HG03565 (cell line): ENCODE data around the gene PTPN7.
"Not testable (repeated sequence)": the region's sequence is repeated elsewhere in the genome, so short reads cannot be mapped to it uniquely, and the experiment has no call there.

Experiments used
- ATAC-seq: cut with Tn5 transposase; IDR thresholded peaks from one replicate; pipeline ENCODE4 v1.9.1; 2021; ENCODE audit warnings: mild to moderate bottlenecking, moderate library complexity; ENCODE audit not compliant: unreplicated experiment

The PTPN7 gene

DNA sequence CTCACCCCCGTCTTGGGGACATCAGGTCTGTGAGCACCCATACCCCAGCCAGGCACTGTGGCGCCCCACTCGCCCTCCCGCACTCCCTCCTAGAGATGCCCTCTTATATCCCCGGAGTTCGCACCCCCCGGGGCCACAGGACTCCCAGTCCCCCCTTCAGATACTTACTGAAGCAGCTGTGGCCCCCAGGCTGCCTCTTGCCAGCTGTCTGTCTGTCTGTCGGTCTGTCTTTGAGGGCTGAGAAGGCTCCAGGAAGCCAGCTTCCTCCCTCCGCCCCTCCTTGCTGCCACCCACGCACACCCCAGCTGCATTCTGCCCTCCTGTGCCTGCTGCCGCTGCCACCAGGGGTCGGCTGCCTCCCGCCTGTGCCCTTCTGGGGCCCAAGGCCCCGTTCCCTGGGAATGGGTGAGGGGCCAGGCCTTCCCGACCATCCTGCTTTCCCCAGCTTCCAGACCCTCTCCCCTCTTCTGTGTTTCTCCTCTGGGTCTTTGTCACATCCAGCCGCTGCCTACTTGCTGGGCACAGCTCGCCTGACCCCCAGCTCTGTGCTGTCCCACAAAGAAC is at the start of gene PTPN7:
PTPN7 (minus strand) TSS at position 226 of the 564 bp plus-strand sequence. CDS start 1,200 bp downstream, outside the sequence.
- ATAC-seq = no peak

DNA sequence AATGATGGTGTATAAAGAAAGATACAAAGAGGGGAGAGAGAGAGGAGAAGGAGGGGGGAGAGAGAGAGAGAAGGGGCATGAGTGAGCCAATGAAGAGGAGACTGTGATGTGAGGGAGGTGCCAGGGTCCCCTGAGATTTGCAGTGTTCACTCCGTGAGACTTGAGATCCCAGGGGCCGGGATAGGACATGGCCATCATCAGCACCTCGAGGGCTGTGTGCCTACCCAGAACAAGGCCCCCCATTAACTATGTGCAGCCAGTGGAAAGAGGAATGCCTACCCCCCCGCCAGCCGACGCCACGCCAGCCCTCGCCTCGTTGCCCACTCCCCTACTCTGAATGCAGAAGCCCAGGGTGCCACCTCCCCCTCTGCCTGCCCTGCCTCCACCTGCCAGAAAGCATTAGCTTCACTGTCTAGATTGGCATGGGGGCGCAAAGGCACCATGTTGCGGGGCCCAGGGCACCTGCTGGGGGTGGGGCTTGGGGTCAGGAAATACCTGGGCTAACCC is 48.0 kb upstream of the PTPN7 start:
- no peak for ATAC-seq

DNA sequence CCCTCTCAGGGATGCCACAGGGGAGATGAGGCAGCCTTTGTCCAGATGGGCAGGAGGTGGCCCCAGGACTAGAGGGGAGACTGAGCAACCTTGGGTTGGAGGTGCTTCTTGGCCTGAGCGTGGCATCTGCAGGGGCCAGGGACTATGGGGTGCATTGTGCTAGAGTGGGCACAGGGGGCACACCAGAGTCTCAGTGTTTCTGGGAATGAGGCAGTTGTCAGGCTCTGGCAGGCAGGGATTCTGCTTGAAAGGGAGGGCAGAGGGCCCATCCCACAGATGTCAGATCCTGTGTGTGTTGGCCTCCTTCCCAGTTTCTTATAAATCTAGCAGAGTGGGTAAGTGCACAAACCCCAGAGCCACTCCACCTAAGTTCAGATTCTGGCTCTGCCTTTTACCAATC is 46.9 kb upstream of the PTPN7 start:
- no peak for ATAC-seq

DNA sequence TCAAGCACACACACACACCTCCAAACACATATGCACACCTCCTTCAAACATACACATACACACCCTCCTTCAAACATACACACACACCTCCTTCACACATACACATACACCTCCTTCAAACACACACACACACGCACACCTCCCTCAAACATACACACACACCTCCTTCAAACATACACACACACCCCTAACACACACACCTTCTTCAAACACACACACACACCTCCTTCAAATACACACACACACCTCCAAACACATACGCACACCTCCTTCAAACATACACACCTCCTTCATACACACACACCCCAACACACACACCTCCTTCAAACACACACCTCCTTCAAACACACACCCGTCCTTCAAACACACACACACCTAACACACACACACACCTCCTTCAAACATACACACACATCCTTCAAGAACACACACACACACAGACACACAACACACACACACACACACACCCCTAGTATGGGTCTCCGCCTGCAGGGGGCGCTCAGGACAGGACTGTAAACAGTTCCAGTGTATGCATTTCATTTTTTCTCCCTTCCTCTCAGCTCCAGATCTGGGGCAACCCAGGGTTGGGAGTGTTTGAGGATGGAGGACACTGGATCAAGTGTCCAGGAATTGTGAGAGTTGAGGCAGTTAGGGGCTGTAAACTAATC is 45.3 kb upstream of the PTPN7 start:
- no peak for ATAC-seq

DNA sequence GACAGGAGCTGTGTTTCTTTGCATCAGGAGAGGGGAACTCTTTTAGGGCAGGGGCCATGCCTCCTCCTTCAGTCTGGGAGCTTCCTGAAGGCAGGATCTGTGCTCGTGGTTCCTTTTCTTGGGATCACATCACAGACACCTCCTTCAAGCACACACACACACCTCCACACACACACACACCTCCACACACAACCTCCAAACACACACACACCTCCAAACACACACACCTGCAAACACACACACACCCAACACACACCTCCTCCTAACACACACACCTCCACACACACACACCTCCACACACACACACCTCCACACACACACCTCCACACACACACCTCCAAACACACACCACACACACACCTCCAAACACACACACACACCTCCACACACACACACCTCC is 43.7 kb upstream of the PTPN7 start:
- ATAC-seq = no peak

DNA sequence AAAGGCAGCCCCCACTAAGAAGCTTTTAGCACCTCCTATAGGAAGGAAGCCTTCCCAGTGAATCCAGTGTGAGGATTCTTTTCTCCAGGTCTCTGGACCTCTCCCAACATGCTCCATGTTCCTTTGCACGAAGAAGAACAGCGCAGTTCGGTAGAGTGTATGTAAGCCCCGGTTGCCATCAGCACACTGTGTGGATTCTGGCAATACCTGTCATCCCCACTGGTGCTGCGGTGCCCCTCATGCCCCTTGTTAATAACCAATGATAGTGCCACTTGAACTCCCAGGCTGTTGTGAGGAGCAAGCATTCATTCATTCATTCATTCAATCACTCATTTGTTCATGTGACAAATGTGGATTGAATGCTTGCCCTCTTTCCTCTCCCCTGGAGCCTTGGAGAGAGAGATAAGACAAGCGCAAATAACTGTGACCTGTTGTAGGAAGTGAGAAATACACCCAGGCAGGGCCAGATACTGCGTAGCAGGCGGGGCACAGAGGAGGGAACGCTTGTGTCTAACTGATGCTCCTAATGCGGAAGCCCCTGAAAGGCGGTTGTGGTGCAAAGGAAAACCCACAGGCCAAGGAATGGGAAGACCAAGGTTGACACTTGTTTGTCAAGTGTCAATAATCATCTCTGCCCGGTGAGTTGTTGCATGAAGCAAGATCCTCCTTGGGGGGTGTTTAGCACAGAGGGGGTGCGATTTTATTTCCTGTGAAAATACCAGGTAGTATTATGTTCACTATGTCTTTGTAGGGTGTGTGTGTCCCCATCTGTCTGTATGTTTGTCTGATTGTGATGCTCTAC is 43.0 kb upstream of the PTPN7 start:
- ATAC-seq = no peak

DNA sequence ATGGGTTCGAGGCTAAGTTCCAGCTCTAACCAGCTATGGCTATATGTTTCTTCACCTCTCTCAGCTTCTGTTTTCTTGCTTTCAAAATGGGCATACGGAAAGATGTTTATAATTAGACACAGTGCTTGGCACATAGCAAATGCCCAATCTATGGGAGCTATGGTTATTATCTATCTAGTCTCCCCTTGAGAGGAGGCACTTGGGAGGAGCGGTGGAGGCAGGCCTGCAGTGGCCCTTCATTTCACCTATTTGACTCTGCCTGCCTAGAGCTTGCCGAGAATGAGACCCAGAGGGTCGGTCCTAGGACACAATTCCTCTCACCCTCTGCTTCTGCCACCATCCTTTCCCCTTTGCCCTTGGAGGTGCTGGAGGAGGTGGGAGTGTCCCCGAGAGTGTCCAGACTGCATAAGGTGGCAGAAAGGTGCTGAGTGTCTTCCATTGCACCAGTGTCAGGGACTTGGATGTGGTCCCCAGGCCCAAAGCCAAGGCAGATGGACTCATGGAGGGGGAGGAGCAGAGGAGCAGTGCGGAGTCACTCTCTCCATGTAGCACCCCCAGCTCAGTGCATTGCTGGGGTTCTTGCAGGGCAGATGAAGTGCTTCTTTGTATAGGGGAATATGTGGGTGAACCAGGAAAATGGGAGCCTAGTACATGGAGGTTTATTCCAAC is 42.2 kb upstream of the PTPN7 start:
- ATAC-seq = no peak

DNA sequence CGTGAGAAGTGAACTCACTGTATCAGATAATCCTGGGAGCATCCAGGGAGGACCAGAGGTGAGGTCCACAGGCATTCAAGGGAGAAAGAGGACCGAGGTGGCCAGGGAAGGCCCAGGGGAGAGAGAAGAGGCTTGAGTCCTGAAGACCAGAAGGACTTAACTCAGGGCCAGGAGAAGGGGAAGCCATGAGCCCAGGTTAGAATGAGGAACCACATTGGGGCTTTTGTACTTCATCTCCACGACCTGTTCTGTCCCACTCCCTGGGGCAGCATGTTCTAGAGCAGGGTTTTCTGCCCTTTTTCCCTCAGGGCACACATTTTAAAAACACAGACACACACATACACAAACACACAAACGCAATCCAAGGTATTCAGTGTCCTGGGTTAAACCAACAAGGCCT is 41.6 kb upstream of the PTPN7 start:
- no peak for ATAC-seq

DNA sequence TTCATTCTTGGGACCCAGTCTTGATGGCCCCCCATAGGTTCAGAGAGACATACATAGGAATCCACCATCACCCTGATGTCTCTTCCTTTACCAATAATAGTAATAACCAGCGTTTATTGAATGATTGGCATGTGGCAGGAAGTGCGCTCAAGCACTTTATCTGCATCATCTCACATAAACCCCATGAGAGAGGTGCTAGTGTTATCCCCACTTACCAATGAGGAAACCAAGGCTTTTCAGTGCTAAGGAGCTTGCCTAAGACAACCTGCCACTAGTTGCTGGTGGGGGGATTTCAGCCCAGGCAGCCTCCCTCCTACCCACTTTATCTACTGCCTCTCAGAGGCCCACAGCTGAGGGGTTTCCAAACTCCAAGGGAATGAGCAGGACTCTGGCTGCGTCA is 40.9 kb upstream of the PTPN7 start:
- ATAC-seq = no peak

DNA sequence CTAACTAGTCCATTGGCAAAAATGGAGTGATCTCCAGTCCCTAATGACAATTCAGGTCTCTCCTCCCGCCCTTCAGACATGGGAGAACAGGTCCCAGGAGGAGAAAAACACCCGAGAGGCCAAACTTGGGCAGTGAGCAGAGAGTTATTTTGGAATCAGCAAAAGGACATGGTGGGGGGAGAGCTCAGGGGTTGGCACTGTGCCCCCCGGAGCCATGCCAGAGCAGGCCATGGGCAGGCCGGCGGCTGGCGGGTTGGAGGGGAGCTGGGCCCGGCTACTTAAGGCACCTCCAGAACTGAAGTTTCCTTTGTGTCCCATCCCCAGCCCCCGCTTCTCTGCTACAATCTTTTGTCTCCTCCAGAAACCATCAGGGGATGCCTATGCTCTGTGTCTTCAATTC is 40.3 kb upstream of the PTPN7 start:
- no peak for ATAC-seq

DNA sequence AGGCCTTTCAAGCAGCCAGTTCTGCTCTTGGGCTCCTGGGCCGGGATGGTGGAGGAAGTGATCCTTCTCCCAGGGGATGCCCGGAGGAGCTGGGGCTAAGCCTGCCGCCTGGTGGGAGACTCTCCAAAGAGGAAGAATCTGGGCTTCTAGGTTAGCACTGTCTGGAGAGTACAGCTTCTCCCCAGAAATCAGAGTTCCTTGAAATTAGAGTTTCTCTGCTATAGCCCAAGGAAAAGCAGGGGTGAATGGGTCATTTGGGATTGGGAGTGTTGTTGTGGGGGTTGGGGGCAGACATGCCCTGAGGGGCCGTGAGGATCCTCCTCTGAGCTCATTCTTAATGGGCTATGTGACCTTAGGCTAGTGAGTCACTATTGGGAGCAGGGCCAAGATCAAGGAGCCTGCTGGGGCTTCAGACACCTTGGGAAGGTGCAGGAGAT is 39.7 kb upstream of the PTPN7 start:
- ATAC-seq = no peak

DNA sequence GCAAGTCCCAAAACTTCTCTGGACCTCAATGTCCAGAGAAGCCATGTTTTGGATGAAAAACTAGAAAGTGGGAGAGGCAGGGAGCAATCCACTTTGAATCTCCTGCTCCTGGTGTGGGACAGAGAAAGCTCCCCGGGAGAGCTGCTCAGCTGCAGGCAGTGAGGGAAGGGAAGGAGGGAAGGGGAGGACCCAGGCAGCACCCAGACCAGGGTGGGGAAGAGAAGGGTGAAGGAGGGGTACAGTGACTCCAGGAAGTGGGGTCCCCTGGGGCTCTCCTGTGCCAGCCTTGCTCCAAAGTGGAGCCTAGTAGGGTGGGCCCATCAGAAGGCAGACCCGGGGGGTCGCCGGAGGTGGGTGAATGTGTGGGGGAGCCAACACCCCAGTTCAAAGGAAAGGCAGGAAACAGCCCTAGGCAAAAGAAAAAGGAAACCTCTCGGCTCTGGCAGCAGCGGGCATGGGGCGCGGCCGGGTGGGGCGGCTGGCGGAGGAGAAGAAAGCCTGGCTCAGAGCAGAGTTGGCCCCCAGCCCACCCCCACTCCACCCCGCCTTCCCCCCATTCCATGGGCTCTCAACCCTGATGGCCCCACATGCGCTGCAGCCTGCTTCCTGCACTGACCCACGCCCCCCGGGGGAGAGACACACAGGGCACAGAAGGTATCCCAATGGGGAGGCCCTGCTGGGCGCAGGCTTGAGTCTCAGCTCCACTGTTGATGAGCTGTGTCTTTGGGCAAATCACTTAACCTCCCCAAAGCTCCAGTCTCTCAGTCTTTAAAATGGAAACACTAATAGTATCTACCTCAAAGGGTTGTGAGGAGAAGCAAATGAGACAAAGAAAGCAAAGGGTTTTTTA is 38.9 kb upstream of the PTPN7 start:
- no peak for ATAC-seq

DNA sequence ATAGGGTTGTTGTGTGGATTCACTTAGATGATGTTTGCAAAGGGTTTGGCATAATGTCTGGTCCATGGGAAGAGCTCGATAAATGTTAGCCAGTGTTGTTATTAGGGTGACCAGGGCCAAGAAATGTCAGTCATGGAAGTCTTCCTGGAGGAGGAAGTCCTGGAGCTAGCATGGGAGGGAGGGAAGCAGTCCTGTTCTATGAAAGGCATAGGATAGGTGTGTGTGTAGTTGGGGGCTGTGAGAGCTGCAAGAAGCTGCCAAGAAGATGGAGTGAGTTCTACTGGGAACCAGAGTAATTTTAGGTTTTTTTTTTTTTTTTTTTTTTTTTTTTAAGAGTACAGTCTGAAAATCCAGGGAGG is 37.9 kb upstream of the PTPN7 start:
- ATAC-seq = no peak

DNA sequence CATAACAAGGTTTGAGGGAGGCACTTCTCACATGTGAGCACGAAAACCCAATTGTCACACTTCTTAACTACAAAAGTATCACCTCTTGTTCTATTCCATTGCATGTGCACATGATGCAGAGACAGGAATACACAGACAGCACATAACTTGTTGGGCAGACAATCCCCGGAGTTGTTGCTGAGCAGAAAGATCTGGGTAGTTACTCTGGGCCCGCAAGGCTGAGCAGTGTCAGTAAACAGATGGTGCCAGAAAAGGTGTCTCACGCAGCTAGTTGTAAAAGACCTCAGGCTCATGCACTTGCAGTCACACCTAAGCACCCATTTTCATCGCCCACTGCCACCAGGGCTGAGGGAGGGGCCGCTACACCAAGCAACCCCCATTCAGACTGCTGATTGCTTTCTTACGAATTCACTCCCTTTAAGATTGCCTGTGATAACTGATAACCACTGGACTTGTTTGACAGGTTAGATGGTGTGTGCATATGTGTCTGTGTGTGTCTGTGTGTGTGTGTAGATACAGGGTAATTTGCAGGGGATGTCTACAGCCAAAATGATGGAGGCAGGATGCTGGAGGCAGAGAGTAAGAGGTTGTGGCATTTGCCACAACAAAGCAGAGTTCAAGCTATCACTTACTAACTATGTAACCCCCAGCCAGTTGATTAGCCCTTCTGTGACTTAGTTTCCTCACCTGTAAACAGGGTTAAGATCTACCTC is 37.4 kb upstream of the PTPN7 start:
- ATAC-seq = no peak

DNA sequence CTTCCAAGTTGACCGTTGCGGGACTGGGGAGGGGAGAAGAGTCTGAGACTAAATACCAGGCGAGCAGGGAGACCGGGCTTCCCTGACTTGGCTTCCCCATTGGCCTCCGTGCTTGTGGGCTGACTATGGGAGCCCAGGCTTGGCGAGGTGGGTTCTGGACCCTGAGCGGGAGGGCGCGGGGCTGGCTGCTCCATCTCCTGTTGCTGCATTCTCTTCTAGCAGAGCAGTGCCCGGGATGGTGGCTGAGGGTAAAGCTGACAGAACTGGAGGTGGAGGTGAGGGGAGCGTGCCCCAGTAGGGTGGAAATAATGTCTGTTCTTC is 33.9 kb upstream of the PTPN7 start:
- no peak for ATAC-seq

DNA sequence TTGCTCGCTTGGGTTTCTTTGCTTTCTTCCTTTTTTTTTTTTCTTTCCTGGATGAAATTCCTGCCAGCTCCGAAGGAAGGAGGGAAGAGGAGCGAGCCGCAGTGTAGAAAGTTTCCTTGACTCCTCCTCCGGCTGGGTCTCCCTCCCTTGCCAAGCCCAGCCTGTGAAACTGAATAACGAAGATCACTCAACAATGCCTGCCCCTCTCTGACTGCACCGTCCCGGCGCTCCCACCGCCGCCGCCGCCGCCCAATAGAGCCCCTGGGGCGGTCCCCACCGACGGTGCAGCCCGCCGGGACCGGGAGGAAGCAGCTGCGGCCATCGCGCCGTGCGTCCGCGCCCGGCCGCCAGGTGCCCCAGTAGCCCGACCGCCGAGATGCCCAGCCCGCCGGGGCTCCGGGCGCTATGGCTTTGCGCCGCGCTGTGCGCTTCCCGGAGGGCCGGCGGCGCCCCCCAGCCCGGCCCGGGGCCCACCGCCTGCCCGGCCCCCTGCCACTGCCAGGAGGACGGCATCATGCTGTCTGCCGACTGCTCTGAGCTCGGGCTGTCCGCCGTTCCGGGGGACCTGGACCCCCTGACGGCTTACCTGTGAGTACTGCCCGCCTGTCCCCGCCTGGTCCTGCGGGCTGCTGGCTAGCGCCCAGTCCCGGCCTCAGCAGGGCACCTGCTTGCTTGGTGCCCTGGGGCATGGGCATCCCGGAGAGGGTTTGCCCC is 33.4 kb upstream of the PTPN7 start, which contains the start of gene LGR6:
LGR6 (plus strand) TSS at position 186 of the 714 bp plus-strand sequence; CDS start at position 377, 191 bp downstream.
- no peak for ATAC-seq

DNA sequence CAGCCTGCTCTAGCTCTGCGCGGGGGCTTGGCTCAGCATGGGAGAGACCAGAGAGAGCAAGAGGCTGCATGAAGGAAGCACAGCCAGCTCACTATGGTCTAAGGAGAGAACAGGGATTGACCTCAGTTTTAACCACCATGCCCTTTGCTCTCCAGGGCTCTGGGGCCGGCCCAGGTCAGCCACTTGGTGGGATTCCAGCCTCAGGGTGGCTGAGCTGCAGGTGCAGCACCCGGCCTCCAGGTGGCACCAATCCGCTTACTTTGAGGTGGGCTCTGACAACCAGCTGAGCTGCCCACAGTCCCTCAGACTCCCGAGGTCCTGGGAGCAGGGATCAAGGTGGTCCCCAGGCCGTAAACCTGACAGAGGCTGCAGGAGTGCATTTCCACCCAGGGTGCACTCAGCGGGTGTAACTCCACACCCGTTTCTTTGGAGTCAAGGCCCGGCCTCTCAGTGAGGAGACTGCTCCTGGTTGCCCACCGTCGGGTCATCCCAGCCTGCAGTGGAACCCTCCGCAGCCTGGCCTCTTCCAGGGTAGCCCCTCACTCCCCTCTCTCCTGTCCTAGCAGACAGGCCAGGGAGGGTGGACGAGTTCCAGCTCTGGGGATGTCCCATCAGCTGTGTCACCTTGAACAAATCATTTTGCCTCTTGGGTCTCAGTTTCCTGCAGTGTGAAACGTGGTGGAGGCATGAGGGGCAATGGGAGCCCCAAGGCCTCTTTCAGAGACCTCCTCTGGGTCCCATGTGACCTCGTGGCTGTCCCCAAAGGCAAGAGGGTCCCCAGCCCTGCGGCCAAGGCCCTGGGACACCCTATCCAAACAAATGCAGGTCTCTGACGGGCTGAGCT is 32.6 kb upstream of the PTPN7 start:
- ATAC-seq = no peak

DNA sequence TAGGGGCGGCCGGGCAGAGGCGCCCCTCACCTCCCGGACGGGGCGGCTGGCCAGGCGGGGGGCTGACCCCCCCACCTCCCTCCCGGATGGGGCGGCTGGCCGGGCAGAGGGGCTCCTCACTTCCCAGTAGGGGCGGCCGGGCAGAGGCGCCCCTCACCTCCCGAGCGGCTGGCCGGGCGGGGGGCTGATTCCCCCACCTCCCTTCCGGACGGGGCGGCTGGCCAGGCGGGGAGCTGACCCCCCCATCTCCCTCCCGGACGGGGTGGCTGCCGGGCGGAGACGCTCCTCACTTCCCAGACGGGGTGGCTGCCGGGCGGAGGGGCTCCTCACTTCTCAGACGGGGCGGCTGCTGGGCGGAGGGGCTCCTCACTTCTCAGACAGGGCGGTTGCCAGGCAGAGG is 31.0 kb upstream of the PTPN7 start:
- not testable (repeated sequence) for ATAC-seq
